ENCODE measurements around the gene WNT2B. TPM values are rescaled to one million over a fixed set of nuclear protein-coding genes. Genes with fewer than 3 reads are reported as not detected.
"Not testable (repeated sequence)": the region's sequence is repeated elsewhere in the genome, so short reads cannot be mapped to it uniquely, and the experiment has no call there.

WNT2B gene
- total RNA-seq, 6 experiments from 2014 or later = 1.9 to 3.8 (median 3.5) TPM

GRCh38 chr1:112478314-112478713 is 30.5 kb upstream of the WNT2B start:
- Mint-ChIP-seq H3K27me3 (ENCODE audit: insufficient read depth) (no peaks in the 10 kb centered on the region), H3K4me1 (ENCODE audit: low read depth) (no peaks in the 10 kb centered on the region), H3K36me3 (ENCODE audit: low read depth) (peaks cover 32% of the 10 kb centered on the region), H3K27ac (no peak overlapping the region), H3K4me3 (no peak overlapping the region), H3K9me3 (peaks cover 39% of the 10 kb centered on the region)
- DNase-seq = no peak
- no peak for TF ChIP-seq CTCF (IDR thresholded peaks at IDR 0.05)

DNA sequence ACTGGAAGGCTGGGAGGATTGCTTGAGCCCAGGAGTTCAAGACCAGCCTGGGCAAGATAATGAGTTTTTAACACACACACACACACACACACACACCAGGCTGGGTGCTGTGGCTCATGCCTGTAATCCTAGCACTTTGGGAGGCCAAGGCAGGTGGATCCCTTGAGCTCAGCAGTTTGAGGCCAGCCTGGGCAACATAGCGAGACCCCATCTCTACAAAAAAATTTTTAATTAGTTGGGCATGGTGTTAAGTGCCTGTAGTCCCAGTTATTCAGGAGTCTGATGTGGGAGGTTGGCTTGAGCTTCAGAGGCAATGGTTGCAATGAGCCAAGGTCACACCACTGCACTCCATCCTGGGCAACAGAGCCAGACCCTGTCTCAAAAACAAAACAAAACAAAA is 22.7 kb upstream of the WNT2B start:
- not testable (repeated sequence) for H3K27me3 Mint-ChIP-seq (ENCODE audit: insufficient read depth); DNase-seq; H3K4me1 Mint-ChIP-seq (ENCODE audit: low read depth); H3K4me3 Mint-ChIP-seq; H3K9me3 Mint-ChIP-seq; H3K36me3 Mint-ChIP-seq (ENCODE audit: low read depth); H3K27ac Mint-ChIP-seq

DNA sequence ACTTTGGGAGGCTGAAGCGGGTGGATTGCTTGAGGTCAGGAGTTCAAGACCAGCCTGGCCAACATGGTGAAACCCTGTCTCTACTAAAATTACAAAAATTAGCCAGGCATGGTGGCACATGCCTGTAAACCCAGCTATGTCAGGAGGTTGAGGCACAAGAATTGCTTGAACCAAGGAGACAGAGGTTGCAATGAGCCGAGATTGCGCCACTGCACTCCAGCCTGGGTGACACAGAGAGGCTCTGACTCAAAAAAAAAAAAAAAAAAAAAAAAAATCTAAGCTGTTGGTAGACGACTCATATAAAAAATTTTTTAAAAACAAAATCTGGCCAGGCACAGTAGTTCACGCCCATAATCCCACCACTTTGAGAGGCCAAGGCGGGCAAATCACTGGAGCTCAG is 21.1 kb upstream of the WNT2B start:
- not testable (repeated sequence) for H3K4me3 Mint-ChIP-seq; H3K4me1 Mint-ChIP-seq (ENCODE audit: low read depth); H3K9me3 Mint-ChIP-seq; H3K27ac Mint-ChIP-seq; H3K27me3 Mint-ChIP-seq (ENCODE audit: insufficient read depth); DNase-seq; H3K36me3 Mint-ChIP-seq (ENCODE audit: low read depth)

DNA sequence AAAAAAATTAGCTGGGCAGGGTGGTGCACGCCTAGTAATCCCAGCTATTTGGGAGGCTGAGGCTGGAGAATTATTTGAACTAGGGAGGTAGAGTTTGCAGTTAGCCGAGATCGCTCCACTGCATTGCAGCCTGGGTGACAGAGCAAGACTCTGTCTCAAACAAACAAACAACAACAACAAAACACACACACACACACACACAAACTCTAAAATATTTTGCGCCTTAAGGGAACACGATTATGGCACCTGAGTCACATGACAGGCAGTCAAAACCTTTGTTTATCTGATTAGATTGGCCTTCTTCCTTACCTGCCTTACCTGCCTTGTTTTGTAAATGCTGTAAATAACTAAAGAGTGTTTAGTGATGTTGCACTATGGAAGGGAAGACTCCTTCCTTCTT is 20.6 kb upstream of the WNT2B start:
- Mint-ChIP-seq H3K4me1 (ENCODE audit: low read depth) (no peaks in the 10 kb centered on the region), H3K36me3 (ENCODE audit: low read depth) (no peaks in the 10 kb centered on the region), H3K4me3 (no peak overlapping the region), H3K27ac (no peak overlapping the region), H3K27me3 (ENCODE audit: insufficient read depth) (no peaks in the 10 kb centered on the region), H3K9me3 (no peaks in the 10 kb centered on the region)
- no peak for TF ChIP-seq CTCF (IDR thresholded peaks at IDR 0.05)
- DNase-seq = no peak

GRCh38 chr1:112492076-112492475 is 16.7 kb upstream of the WNT2B start:
- Mint-ChIP-seq H3K9me3 (no peaks in the 10 kb centered on the region), H3K27me3 (ENCODE audit: insufficient read depth) (no peaks in the 10 kb centered on the region), H3K4me1 (ENCODE audit: low read depth) (peaks cover 6% of the 10 kb centered on the region), H3K36me3 (ENCODE audit: low read depth) (no peaks in the 10 kb centered on the region), H3K4me3 (no peak overlapping the region), H3K27ac (no peak overlapping the region)
- TF ChIP-seq CTCF (IDR thresholded peaks at IDR 0.05) = no peak
- no peak for DNase-seq

DNA sequence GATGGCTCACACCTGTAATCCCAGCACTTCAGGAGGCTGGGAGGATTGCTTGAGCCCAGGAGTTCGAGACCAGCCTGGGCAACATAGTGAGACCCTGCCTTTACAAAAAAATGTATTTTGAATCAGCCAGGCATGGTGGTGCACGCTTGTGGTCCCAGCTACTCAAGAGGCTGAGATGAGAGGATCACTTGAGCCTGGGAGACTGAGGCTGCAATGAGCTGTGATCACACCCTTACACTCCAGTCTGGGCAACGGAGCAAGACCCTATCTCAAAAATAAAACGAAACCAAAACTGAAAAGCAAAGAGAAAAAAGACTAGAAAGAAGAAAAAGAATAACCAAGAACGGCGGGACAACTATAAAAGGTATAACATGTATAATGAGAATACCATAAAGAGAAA is 15.4 kb upstream of the WNT2B start:
- DNase-seq = no peak
- Mint-ChIP-seq H3K27me3 (ENCODE audit: insufficient read depth) (no peaks in the 10 kb centered on the region), H3K4me1 (ENCODE audit: low read depth) (peaks cover 6% of the 10 kb centered on the region), H3K9me3 (no peaks in the 10 kb centered on the region), H3K36me3 (ENCODE audit: low read depth) (no peaks in the 10 kb centered on the region), H3K4me3 (no peak overlapping the region), H3K27ac (no peak overlapping the region)
- no peak for TF ChIP-seq CTCF (IDR thresholded peaks at IDR 0.05)

- TF ChIP-seq CTCF (IDR thresholded peaks at IDR 0.05) = no peak
- Mint-ChIP-seq H3K36me3 (ENCODE audit: low read depth) (no peaks in the 10 kb centered on the region), H3K9me3 (no peaks in the 10 kb centered on the region), H3K27me3 (ENCODE audit: insufficient read depth) (no peaks in the 10 kb centered on the region), H3K4me3 (no peak overlapping the region), H3K4me1 (ENCODE audit: low read depth) (peaks cover 8% of the 10 kb centered on the region), H3K27ac (no peak overlapping the region)
- DNase-seq = no peak
Observed at GRCh38 chr1:112496290-112496689, 12.5 kb upstream of the WNT2B start.
